HepG2 (cell line): ENCODE measurements around the gene CXADR. TPM values are rescaled to one million over a fixed set of nuclear protein-coding genes. Genes with fewer than 3 reads are reported as not detected.

ENCODE experiments used
- ATAC-seq: fragments of 200-7000 bp; cut with Tn5 transposase; 3 replicates; pipeline ENCODE4 v1.9.1; 2020; ENCODE audit warnings: mild to moderate bottlenecking, moderate library complexity
- BruUV-seq: library from RNA; stranded (reverse); fragments of 400-500 nt; replicated peaks from 2 replicates; lab custom pipeline; 2021; lab: Mats Ljungman, UMichigan
- CTCF ChIA-PET: fragments of 300-600 bp; formaldehyde crosslinking; extraction: SDS; loops from one replicate; lab custom pipeline; 2021; ENCODE audit warnings: low total read pairs, inconsistent platforms, low intra/inter-chr PET ratio; lab: Yijun Ruan, JAX
- POLR2A ChIA-PET: fragments of 350-600 bp; sonication (Branson Sonifier 250); formaldehyde crosslinking; loops from one replicate; lab custom pipeline; 2020; ENCODE audit warnings: antibody characterized with exemption, inconsistent platforms; lab: Yijun Ruan, JAX
- DNase-seq: peaks from one replicate; pipeline ENCODE4 v3.0.0-alpha.2; 2015; ENCODE audit warnings: low spot score
- FAIRE-seq: peaks from 3 replicates; lab custom pipeline; 2011; peaks lifted over from hg19 to GRCh38; lab: Jason Lieb, UNC
- H2AFZ ChIP-seq: one replicate; pipeline ENCODE4 v1.6.1; 2011; ENCODE audit warnings: low read length, inconsistent platforms
- H3K27ac ChIP-seq: fragments of 300-600 bp; 3 replicates; pipeline ENCODE4 v1.8.0; 2011; ENCODE audit warnings: mixed run types, mild to moderate bottlenecking, mixed read lengths, low read length, inconsistent platforms; ENCODE audit not compliant: insufficient read depth; ENCODE audit errors: extremely low read length
- H3K27me3 ChIP-seq, 2 experiments: fragments of 200-600 bp in 1 of 2; 2 replicates in 1 of 2; 3 replicates in 1 of 2; pipeline versions ENCODE4 v1.6.0 to v1.8.0; 2011; ENCODE audit warnings: low read length in 2 of 2, mild to moderate bottlenecking in 2 of 2, moderate library complexity in 2 of 2, inconsistent platforms in 1 of 2; ENCODE audit not compliant: insufficient read depth in 2 of 2, control insufficient read depth in 1 of 2
- H3K36me3 ChIP-seq, 2 experiments: fragments of 200-600 bp in 1 of 2; replicated peaks in 1 of 2; 2 replicates in 1 of 2; 3 replicates in 1 of 2; pipeline versions ENCODE4 v1.5.1 to v1.8.0; 2011; ENCODE audit warnings: low read length in 2 of 2, inconsistent platforms in 1 of 2; ENCODE audit not compliant: insufficient read depth in 2 of 2, control insufficient read depth in 1 of 2
- H3K4me1 ChIP-seq: 2 replicates; pipeline ENCODE4 v1.5.1; 2012; ENCODE audit warnings: low read length, inconsistent platforms; ENCODE audit not compliant: insufficient read depth
- H3K4me2 ChIP-seq: 2 replicates; pipeline ENCODE4 v1.6.0; 2011; ENCODE audit warnings: low read depth, low read length, inconsistent platforms
- H3K4me3 ChIP-seq, 3 experiments: fragments of 200-600 bp in 1 of 3; sonication (generic), shearing (Covaris generic) in 1 of 3; replicated peaks in 1 of 3; 2 replicates each; pipeline ENCODE4 v1.5.1; 2011 to 2016; ENCODE audit warnings: low read length in 3 of 3, inconsistent platforms in 2 of 3, low read depth in 2 of 3, mild to moderate bottlenecking in 2 of 3, control low read depth in 1 of 3, mixed read lengths in 1 of 3; ENCODE audit not compliant: insufficient read depth in 1 of 3
- H3K79me2 ChIP-seq: one replicate; pipeline ENCODE4 v1.6.1; 2011; ENCODE audit warnings: low read length, inconsistent platforms; ENCODE audit not compliant: insufficient read depth
- H3K9ac ChIP-seq: 2 replicates; pipeline ENCODE4 v1.6.0; 2011; ENCODE audit warnings: mild to moderate bottlenecking, low read depth, low read length, inconsistent platforms; ENCODE audit not compliant: insufficient read depth
- H3K9me3 ChIP-seq: 2 replicates; pipeline ENCODE4 v1.5.1; 2012; ENCODE audit warnings: mild to moderate bottlenecking, low read length
- H4K20me1 ChIP-seq: 2 replicates; pipeline ENCODE4 v1.6.0; 2011; ENCODE audit warnings: inconsistent platforms, mild to moderate bottlenecking, low read length, moderate library complexity; ENCODE audit not compliant: insufficient read depth
- AHR ChIP-seq: IDR thresholded peaks from 2 replicates; pipeline ENCODE4 v1.6.1; 2018; ENCODE audit warnings: missing genetic modification reagents, missing compliant biosample characterization
- AKAP8 ChIP-seq: sonication (generic); formaldehyde crosslinking; IDR thresholded peaks from 2 replicates; pipeline ENCODE4 v1.5.1; 2020; ENCODE audit warnings: mild to moderate bottlenecking, missing genetic modification reagents
- HHEX ChIP-seq: IDR thresholded peaks from 2 replicates; pipeline ENCODE4 v1.6.1; 2016; ENCODE audit warnings: control low read depth
- HMG20B ChIP-seq: conservative IDR thresholded peaks from 2 replicates; pipeline ENCODE4 v1.6.1; 2016; ENCODE audit warnings: missing genetic modification reagents, missing compliant biosample characterization
- MIXL1 ChIP-seq: IDR thresholded peaks from 2 replicates; pipeline ENCODE4 v1.6.1; 2016
- RBM22 ChIP-seq: fragments of 200-400 bp; formaldehyde crosslinking; optimal IDR thresholded peaks from 2 replicates; pipeline ENCODE3; 2017; ENCODE audit warnings: mild to moderate bottlenecking, low read length, moderate library complexity
- TAF1 ChIP-seq: sonication (generic); formaldehyde crosslinking; IDR thresholded peaks from 2 replicates; pipeline ENCODE4 v1.4.0; 2020; ENCODE audit warnings: missing genetic modification reagents
- UBTF ChIP-seq: sonication (generic); formaldehyde crosslinking; IDR thresholded peaks from 2 replicates; pipeline ENCODE4 v1.4.0; 2020; ENCODE audit warnings: mild to moderate bottlenecking, missing genetic modification reagents
- YEATS2 ChIP-seq: sonication (generic); formaldehyde crosslinking; IDR thresholded peaks from 2 replicates; pipeline ENCODE4 v1.4.0; 2020; ENCODE audit warnings: missing genetic modification reagents, borderline replicate concordance
- ZNF710 ChIP-seq: sonication (generic); formaldehyde crosslinking; IDR thresholded peaks from 2 replicates; pipeline ENCODE4 v1.5.0; 2020; ENCODE audit warnings: mild to moderate bottlenecking, missing genetic modification reagents, borderline replicate concordance
- ZNF768 ChIP-seq: sonication (generic); formaldehyde crosslinking; IDR thresholded peaks from 2 replicates; pipeline ENCODE4 v1.4.0; 2020; ENCODE audit warnings: missing genetic modification reagents
- ZSCAN21 ChIP-seq: sonication (generic); formaldehyde crosslinking; IDR thresholded peaks from 2 replicates; pipeline ENCODE4 v1.8.0; 2022; ENCODE audit warnings: mild to moderate bottlenecking, missing genetic modification reagents, moderate library complexity, borderline replicate concordance
- WGBS: methylation state at CpG from one replicate; pipeline ENCODE4 v1.1.6; 2017; ENCODE audit warnings: low lambda C conversion rate; 5-methylcytosine and 5-hydroxymethylcytosine counted together
- in situ Hi-C: cut with HindIII; loops from 2 replicates; pipeline ENCODE4 v1.10.0; 2017; ENCODE audit warnings: low pct_unique_long_range_greater_than_20kb; ENCODE audit not compliant: extremely low pct_ligation_motif_present
- intact Hi-C: fragments of 100-400 bp; cut with micrococcal nuclease; formaldehyde crosslinking; loops from one replicate; pipeline ENCODE4 v1.10.0; 2022; ENCODE audit not compliant: unreplicated experiment
- polyA plus RNA-seq, 8 experiments: library from polyadenylated mRNA; depleted of rRNA in 3 of 8; stranded (reverse) in 7 of 8; unstranded in 1 of 8; fragments of >200 nt; fragmentation: Illumina TruSeq in 4 of 8; extraction: Trizol in 4 of 8; gene quantifications; 2 replicates each; pipeline versions ENCODE4 v1.2.1 to v1.2.3, GENCODE V29; 2011 to 2016; ENCODE audit warnings: low read depth in 4 of 8, missing spikeins in 1 of 8, mixed read lengths in 1 of 8; ENCODE audit not compliant: insufficient read depth in 1 of 8
- total RNA-seq, 5 experiments: library from RNA; depleted of rRNA; stranded (reverse); fragments of >200 nt; fragmentation: Illumina TruSeq; extraction: Trizol; gene quantifications; 2 replicates each; pipeline ENCODE4 v1.2.3, GENCODE V29; 2016; ENCODE audit warnings: low read depth in 1 of 5
- TF ChIP-seq, protein P1 (sequence below): IDR thresholded peaks from 2 replicates; pipeline ENCODE4 v1.6.1; 2016; ENCODE audit warnings: missing genetic modification reagents, missing compliant biosample characterization

The CXADR gene
- total and polyA plus RNA-seq, 2 of the 13 experiments (the other 11 are each of a cell fraction or from before 2014, with no cell fraction given), result 86.8 to 110 TPM

GRCh38 chr21:17519208-17519738 is 6.4 kb downstream of the CXADR start:
- no peak overlapping the region for H3K9ac ChIP-seq
- H2AFZ ChIP-seq, result no peak overlapping the region
- WGBS, result 93% methylated on average over 2 of the region's 2 CpGs
- peaks cover 3 to 14% of the 10 kb centered on the region in 2 experiments; a peak in 2 of 5 replicates for H3K36me3 ChIP-seq
- H3K27ac ChIP-seq, result no peak overlapping the region
- H3K4me2 ChIP-seq, result peak overlapping the region; percentile 10; the same call in 1 of the 2 replicates
- peaks cover 93% of the 10 kb centered on the region for H3K79me2 ChIP-seq
- no peaks in the 10 kb centered on the region for H3K27me3 ChIP-seq
- no peak overlapping the region for H3K4me3 ChIP-seq
- no peak for ATAC-seq
- intact Hi-C loops, result no loop called here
- TF ChIP-seq AHR (CRISPR knock-in tag) (no peak), RBM22 (peak; percentile 34)
- TF ChIP-seq, all 625 proteins: peak for 1
- H3K4me1 ChIP-seq, result peaks cover 99% of the 10 kb centered on the region
- in situ Hi-C loops, result no loop called here
- peaks cover 25% of the 10 kb centered on the region for H4K20me1 ChIP-seq
- FAIRE-seq (no peak), DNase-seq (no peak)
- CTCF ChIA-PET, result no interaction called here
- no TSS peak for BruUV-seq
- POLR2A ChIA-PET, result interaction anchor here (0.8 to 1.6 kb wide), 2 partner anchors 8 to 23 kb away, joined by 3 to 5 read pairs; no protein-coding TSS in a partner anchor
- H3K9me3 ChIP-seq, result no peaks in the 10 kb centered on the region

- POLR2A ChIA-PET, result interaction anchor here (1.1 to 5.4 kb wide), 2 partner anchors 8 to 30 kb away, joined by 5 to 59 read pairs; partner anchors contain the start of gene CXADR
- ATAC-seq (no peak), DNase-seq (no peak), FAIRE-seq (no peak)
- CTCF ChIA-PET, result no interaction called here
- Histone ChIP-seq H3K79me2 (peaks cover 93% of the 10 kb centered on the region), H3K36me3 (peaks cover 3 to 14% of the 10 kb centered on the region in 2 experiments; a peak in 2 of 5 replicates), H3K9ac (peak overlapping the region; percentile 26; the same call in 1 of the 2 replicates), H3K4me2 (peak overlapping the region; percentile 37), H3K27me3 (no peaks in the 10 kb centered on the region), H3K4me3 (no peak overlapping the region), H4K20me1 (peaks cover 23% of the 10 kb centered on the region), H3K4me1 (peaks cover 100% of the 10 kb centered on the region), H3K27ac (peak overlapping the region; percentile 60), H2AFZ (no peak overlapping the region), H3K9me3 (no peaks in the 10 kb centered on the region)
- BruUV-seq, result no TSS peak
- intact Hi-C loops, result no loop called here
- in situ Hi-C loops, result no loop called here
- 81% methylated on average over 8 of the region's 8 CpGs for WGBS
- TF ChIP-seq MIXL1, result no peak
- TF ChIP-seq ZNF710 (CRISPR knock-in tag), result no peak
- no peak for TF ChIP-seq AKAP8 (CRISPR knock-in tag)
- TF ChIP-seq, protein P1, sequence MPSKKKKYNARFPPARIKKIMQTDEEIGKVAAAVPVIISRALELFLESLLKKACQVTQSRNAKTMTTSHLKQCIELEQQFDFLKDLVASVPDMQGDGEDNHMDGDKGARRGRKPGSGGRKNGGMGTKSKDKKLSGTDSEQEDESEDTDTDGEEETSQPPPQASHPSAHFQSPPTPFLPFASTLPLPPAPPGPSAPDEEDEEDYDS (CRISPR knock-in tag), result no peak
- no peak for TF ChIP-seq ZNF768 (CRISPR knock-in tag)
- no peak for TF ChIP-seq YEATS2 (CRISPR knock-in tag)
- TF ChIP-seq HHEX, result no peak
- TF ChIP-seq TAF1, result no peak
- no peak for TF ChIP-seq UBTF (CRISPR knock-in tag)
- TF ChIP-seq ZSCAN21 (CRISPR knock-in tag), result no peak
- no peak for TF ChIP-seq HMG20B
Measured at GRCh38 chr21:17519965-17520609, 7.2 kb downstream of the CXADR start.
